ENCODE measurements around the gene TAF1D.

TAF1D gene

GRCh38 chr11:93700830-93701229, 40.5 kb downstream of the TAF1D start:
- TF ChIP-seq EZH2phosphoT487 (conservative IDR thresholded peaks at IDR 0.05; ENCODE audit: low read length) (no peak), CTCF (IDR thresholded peaks at IDR 0.05; ENCODE audit: insufficient read depth, low read length, poor library complexity, severe bottlenecking) (no peak)
- H3K4me3 ChIP-seq (ENCODE audit: insufficient read depth, low read length, poor library complexity, severe bottlenecking) = no peak overlapping the region
- H3K27me3 ChIP-seq (ENCODE audit: low read length) = no peaks in the 10 kb centered on the region
- no peak overlapping the region for H2AFZ ChIP-seq (ENCODE audit: low read depth, low read length, severe bottlenecking)
- peaks cover 55% of the 10 kb centered on the region for H3K36me3 ChIP-seq (ENCODE audit: low read length)
- H3K4me2 ChIP-seq (ENCODE audit: low read depth, low read length, poor library complexity, severe bottlenecking) = no peak overlapping the region
- H3K27ac ChIP-seq (ENCODE audit: low read depth, low read length) = no peak overlapping the region
- H3K9me3 ChIP-seq (ENCODE audit: insufficient read depth, low read length) = no peaks in the 10 kb centered on the region
- no peaks in the 10 kb centered on the region for H4K20me1 ChIP-seq (ENCODE audit: low read depth, low read length)
- H3K79me2 ChIP-seq (ENCODE audit: insufficient read depth, low read length) = no peaks in the 10 kb centered on the region; the same call in 1 of the 2 replicates
- no peaks in the 10 kb centered on the region for H3K9me2 ChIP-seq (replicated peaks; ENCODE audit: insufficient read depth, low read length)
- no peak overlapping the region for H3K9ac ChIP-seq (ENCODE audit: low read length)
- no peaks in the 10 kb centered on the region for H3F3A ChIP-seq (ENCODE audit: insufficient read depth)

GRCh38 chr11:93697611-93698010, 43.7 kb downstream of the TAF1D start:
- H4K20me1 ChIP-seq (ENCODE audit: low read depth, low read length) = no peaks in the 10 kb centered on the region
- H3K9me3 ChIP-seq (ENCODE audit: insufficient read depth, low read length) = no peaks in the 10 kb centered on the region
- TF ChIP-seq CTCF (IDR thresholded peaks at IDR 0.05; ENCODE audit: insufficient read depth, low read length, poor library complexity, severe bottlenecking) (no peak), EZH2phosphoT487 (conservative IDR thresholded peaks at IDR 0.05; ENCODE audit: low read length) (no peak)
- no peaks in the 10 kb centered on the region for H3F3A ChIP-seq (ENCODE audit: insufficient read depth)
- H3K4me3 ChIP-seq (ENCODE audit: insufficient read depth, low read length, poor library complexity, severe bottlenecking) = no peak overlapping the region
- no peak overlapping the region for H3K4me2 ChIP-seq (ENCODE audit: low read depth, low read length, poor library complexity, severe bottlenecking)
- H3K27ac ChIP-seq (ENCODE audit: low read depth, low read length) = no peak overlapping the region
- no peak overlapping the region for H3K9ac ChIP-seq (ENCODE audit: low read length)
- no peak overlapping the region for H2AFZ ChIP-seq (ENCODE audit: low read depth, low read length, severe bottlenecking)
- no peaks in the 10 kb centered on the region for H3K79me2 ChIP-seq (ENCODE audit: insufficient read depth, low read length)
- no peaks in the 10 kb centered on the region for H3K9me2 ChIP-seq (replicated peaks; ENCODE audit: insufficient read depth, low read length)
- H3K27me3 ChIP-seq (ENCODE audit: low read length) = no peaks in the 10 kb centered on the region
- H3K36me3 ChIP-seq (ENCODE audit: low read length) = peaks cover 52% of the 10 kb centered on the region

- no peaks in the 10 kb centered on the region for H3K79me2 ChIP-seq (ENCODE audit: insufficient read depth, low read length)
- no peaks in the 10 kb centered on the region for H3F3A ChIP-seq (ENCODE audit: insufficient read depth)
- H3K36me3 ChIP-seq (ENCODE audit: low read length) = peaks cover 57% of the 10 kb centered on the region
- H3K27ac ChIP-seq (ENCODE audit: low read depth, low read length) = no peak overlapping the region
- no peak overlapping the region for H2AFZ ChIP-seq (ENCODE audit: low read depth, low read length, severe bottlenecking)
- no peaks in the 10 kb centered on the region for H4K20me1 ChIP-seq (ENCODE audit: low read depth, low read length)
- no peaks in the 10 kb centered on the region for H3K9me3 ChIP-seq (ENCODE audit: insufficient read depth, low read length)
- H3K4me3 ChIP-seq (ENCODE audit: insufficient read depth, low read length, poor library complexity, severe bottlenecking) = no peak overlapping the region
- no peaks in the 10 kb centered on the region for H3K9me2 ChIP-seq (replicated peaks; ENCODE audit: insufficient read depth, low read length)
- H3K27me3 ChIP-seq (ENCODE audit: low read length) = no peaks in the 10 kb centered on the region
- no peak overlapping the region for H3K9ac ChIP-seq (ENCODE audit: low read length)
- no peak for TF ChIP-seq EZH2phosphoT487 (conservative IDR thresholded peaks at IDR 0.05; ENCODE audit: low read length)
- no peak for TF ChIP-seq CTCF (IDR thresholded peaks at IDR 0.05; ENCODE audit: insufficient read depth, low read length, poor library complexity, severe bottlenecking)
- no peak overlapping the region for H3K4me2 ChIP-seq (ENCODE audit: low read depth, low read length, poor library complexity, severe bottlenecking)
These were observed 46.7 kb downstream of the TAF1D start for GRCh38 chr11:93694557-93694956.
